Measurements from ENCODE around the gene PEAK3.

PEAK3 gene

GRCh38 chr19:2233601-2234280 lies 48.2 kb downstream of the PEAK3 start:
- no peak for TF ChIP-seq CTCF (IDR thresholded peaks at IDR 0.05)
- DNase-seq (ENCODE audit: low spot score) = no peak
- Histone ChIP-seq H3K4me3 (no peak overlapping the region), H3K27ac (no peak overlapping the region)

GRCh38 chr19:2232286-2233151 lies 49.5 kb downstream of the PEAK3 start:
- no peak for DNase-seq (ENCODE audit: low spot score)
- TF ChIP-seq CTCF (IDR thresholded peaks at IDR 0.05) = no peak
- Histone ChIP-seq H3K4me3 (no peak overlapping the region), H3K27ac (no peak overlapping the region)

DNA sequence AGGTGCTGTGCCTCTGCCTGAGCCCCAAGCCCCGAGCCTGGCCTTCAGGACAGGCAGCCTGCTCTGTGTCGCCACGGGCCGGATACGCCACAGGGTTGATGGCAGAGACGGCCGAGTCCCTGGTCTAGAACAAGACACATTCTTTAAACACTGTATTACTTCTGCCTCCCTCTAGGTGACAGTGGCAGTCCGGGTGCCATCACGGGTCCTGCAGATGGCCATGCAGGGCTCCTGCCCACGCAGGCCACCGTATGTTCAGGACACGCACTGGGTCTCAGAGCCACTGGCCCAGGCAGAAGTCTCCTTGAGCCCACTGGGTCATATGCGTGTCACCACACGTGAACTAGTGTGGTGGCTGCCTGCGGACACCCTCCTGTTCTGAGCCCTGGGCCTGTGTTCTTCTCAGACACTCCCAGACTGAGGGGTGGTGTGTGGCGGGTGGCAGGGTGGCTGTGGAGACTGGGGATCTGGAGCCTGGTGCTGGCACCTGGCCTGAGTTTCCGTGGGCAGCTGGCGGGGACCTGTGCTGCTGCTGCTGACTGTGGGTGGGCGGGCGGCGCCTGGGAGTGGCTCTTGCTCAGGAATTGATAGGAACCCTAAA lies 50.3 kb downstream of the PEAK3 start:
- peak overlapping the region in 1 of 2 donors; percentile 10 for H3K27ac ChIP-seq
- DNase-seq (ENCODE audit: low spot score) = no peak
- H3K4me3 ChIP-seq = no peak overlapping the region
- no peak for TF ChIP-seq CTCF (IDR thresholded peaks at IDR 0.05)

DNA sequence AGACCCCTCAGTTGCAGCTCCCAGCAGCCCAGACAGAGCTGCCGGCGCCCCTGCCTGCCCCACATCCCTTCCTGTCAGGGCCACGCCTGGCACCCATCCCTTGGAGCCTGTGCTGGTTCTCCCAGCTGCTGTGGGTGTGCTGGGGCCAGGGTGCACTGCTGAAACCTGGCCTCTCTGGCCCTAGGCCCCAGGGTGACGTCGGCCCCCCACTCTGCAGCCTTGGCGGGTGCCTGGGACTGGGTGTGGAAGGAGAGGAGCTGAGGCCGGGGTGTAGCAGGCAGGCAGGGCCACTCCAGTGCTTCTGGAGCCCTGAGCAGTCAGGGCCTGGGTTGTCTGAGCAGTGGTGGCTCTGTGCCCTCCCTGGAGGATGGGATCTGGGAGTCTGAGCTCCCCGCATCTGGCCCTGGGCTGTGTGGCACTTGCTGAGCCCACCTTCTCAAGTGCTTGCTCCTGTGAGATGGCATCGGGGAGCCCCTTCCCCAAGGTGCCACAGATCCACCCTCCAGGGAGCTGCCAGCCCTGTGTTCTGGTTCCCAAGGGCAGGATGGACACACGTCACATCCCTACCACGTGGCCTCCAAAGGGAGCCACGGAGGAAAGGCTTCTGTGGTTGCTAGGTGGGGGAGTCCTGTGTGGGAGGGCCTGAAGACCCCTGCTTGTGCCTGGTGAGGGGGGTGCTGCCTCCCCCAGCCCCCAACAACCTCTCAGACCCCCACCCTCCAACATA lies 51.0 kb downstream of the PEAK3 start:
- no peak for DNase-seq (ENCODE audit: low spot score)
- Histone ChIP-seq H3K27ac (peak overlapping the region in 1 of 2 donors; percentile 10), H3K4me3 (no peak overlapping the region)
- TF ChIP-seq CTCF (IDR thresholded peaks at IDR 0.05) = no peak

DNA sequence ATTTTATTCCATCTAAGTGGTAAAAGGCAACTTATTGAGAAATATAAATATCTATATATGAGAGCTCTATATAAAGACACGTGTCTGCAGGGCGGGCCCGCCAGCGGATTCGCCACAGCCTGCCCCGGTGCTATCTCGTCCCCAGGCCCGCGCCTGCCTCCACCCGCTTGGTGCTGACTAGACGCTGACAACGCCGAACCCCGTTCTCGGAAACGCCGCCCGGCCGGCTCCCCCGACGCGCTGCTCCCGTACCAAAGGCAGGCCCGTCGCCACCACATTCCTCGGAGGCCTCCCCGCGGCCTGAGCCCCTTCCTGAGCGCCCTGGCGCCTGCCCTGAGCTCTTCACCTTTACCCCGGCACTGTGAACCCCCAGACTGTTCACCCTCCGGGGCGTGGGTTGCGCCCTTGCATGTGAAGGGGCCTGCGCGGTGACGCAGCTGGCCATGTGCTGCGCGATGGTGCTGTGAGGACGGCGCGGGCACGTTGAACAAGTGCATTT lies 51.9 kb downstream of the PEAK3 start:
- no peak for TF ChIP-seq CTCF (IDR thresholded peaks at IDR 0.05)
- DNase-seq (ENCODE audit: low spot score) = no peak
- Histone ChIP-seq H3K4me3 (no peak overlapping the region), H3K27ac (no peak overlapping the region)

DNA sequence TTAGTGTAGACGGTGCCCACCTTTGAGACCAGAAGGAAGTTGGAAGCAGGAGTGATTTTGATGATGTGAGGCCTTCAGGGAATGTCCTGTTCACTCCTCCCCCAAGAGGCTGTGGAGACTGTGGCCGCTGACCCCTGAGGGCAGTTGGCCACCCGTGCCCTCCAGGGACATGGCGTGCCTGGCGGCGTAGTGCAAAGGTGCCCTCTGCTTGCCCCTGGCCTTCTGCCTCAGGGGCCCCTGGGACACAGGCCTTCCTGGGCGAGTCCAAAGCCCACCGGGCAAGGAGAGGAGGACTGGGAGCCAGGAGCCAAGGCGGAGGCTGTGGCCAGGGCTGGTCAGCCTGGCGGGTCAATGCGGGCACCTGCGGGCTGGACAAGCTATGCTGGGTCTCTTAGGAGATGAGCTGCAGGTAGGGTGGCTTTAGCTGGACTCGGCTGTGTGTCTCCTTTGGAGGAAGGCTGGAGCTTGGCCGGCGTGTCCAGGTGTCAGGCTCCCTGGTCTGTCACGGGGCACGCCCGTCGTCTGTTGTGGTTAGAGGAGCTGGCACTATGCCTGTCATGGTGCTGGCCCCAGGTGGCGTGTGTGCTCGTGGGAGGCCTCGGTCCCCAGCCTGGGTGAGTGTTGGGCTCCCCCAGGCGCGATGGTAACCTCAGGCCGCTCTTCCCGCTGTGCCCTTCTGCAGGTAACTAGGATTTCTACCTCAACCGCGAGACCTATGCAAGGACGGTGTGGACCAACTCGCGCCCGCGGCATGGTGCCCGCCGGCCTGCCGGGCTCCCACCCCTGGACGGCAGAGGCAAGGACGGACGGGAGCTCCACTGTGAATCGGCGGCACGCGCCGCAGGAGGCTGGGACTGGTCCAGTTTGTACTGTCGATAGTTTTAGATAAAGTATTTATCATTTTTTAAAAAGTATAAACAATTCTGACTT lies 52.6 kb downstream of the PEAK3 start:
- TF ChIP-seq CTCF (IDR thresholded peaks at IDR 0.05) = no peak
- Histone ChIP-seq H3K4me3 (no peak overlapping the region), H3K27ac (no peak overlapping the region)
- DNase-seq (ENCODE audit: low spot score) = no peak

All from coronary artery (tissue), 2 donors.